MV-4-11 (cell line): ENCODE data around the gene C1orf159.

Experiments used
- DNase-seq: peaks from one replicate; lab custom pipeline; 2025; lab: John Stamatoyannopoulos, UW

Gene C1orf159

DNA sequence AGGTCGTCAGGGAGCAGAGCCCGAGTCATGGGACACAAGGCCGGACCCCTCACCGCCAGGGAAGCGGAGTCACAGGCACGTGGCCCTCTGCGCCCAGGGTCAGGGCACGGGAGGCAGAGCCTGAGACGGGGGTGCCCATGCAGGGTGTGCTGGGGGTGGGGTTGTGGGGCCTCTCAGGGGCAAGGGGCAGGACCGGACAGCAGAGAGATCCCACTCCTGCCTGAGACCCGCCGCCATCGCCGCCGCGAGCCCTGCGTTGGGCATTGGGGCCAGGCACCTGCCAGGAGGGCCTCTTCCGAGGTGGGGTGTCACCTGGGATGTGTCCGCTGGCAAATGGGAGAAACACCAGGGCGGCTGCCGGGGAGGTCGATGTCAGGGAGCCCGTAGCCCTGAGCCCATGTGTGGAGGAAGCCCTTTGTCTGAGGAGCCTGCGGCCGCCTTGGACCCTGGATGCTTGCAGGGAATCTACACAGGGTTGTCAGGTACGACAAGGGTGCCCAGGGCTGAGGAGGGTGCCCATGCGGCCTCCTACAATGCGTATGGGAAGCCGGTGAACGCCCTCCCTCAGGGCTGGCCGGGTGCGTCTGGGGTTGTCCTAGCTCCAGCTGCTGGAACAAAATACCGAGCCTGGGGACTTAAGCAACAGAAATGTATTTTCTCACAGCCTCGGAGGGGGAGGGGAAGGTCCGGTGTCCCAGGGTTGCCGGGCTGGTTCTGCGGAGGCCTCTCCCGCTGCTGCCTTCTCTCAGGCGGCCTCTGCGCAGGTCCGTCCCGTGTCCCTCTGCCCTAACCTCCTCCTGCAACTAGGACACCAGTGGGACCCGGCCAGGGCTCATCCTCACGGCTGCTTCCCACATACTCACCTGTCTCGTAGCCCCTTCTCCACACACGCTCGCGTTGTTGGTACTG is 16.4 kb upstream of the C1orf159 start:
- no peak for DNase-seq

DNA sequence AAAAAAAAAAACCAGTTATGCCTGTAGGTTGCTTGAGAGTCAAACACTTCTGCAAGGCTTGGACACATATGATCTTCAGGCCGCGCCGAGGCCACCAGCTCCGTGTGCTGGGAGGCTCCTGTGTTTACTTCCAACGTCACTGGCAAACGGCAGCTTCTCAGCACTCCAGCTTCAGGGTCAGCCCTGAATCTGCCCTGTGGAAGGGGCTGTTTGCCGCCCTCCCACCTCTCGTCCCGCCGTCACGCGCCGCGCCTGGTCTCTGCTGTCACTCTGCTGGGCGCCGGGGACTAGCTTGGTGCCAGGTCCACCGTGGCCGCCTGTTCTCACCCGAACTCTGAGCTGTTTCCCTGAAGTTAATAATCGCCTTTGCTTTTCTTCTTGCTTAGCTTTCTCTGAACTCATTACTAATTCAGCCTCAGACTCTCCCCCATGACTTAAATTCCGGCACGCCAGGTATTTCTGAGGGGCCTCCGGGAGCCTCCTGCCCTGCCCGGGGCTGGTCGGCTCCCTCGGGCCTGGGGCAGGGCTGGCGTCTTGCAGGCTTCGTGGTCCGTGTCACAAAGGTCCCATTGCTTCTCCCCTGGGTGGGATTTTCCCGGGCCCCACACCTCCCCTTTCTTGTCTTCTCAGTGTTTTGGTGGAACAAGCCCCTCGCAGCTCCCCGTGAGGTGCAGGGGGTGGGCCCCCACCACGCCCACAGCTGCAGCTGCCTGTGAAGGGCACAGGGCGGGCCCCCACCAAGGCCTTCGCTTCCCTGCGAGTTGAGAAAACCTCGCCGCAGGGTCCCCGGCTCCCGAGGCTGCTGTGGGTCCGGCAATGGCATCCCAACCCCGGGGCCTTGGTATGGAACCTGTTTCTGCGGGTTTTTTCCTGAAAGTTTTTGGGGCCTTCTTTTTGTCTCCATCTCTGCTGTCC is 14.6 kb upstream of the C1orf159 start:
- no peak for DNase-seq

DNA sequence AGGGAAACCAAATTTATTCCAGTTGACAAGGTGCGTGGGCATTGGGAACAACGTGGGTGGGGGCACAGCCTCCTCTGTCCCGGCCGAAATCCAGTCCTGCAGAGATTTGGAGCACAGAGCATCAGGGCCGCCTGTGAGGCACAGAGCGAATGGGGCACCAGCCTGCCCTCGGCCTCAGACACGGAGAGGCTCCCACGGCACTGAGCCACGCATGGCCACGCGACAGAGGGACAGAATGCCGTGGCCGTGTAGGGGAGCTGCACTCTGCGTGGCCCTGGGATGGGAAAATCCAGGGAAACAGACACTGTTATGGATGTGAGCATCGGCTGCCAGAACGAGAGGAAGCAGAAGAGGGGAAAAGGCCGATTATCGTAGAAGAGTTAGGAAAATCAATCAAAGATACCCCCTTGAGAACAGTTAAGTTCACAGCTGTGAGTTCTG is 13.5 kb upstream of the C1orf159 start:
- no peak for DNase-seq

DNA sequence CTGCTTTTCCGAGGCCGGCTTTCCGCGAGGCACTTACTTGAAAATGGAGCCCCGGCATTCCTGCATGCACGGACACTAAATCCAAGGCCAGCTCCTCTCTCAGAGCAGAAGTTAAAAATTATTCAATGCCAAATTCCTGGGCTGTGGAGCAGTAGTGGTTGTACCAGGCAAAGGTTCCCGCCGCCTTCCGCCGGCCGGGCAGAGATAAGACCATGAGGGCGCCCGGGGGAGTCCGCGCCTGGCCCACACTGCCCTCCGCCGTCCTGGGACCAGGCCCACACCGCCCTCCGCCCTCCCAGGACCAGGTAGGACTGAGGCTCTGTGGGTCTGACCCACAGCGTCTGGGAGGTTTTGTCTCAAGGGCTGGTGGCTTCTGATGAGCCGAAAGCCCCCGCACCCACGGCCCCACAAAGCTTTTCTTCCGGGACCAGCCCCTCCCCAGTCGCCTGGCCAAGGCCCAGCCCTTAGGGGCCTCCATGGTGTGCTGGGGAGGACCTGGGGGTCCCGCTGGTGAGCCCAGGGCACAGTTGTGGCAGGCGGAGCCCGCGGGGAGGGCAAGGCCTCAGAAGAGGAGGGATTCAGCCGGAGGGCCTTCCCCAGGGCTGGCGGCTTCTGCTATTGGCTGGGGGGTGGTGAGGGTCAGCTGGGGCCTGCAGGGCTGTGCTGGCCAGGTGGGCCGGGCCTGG is 12.7 kb upstream of the C1orf159 start:
- DNase-seq = no peak

DNA sequence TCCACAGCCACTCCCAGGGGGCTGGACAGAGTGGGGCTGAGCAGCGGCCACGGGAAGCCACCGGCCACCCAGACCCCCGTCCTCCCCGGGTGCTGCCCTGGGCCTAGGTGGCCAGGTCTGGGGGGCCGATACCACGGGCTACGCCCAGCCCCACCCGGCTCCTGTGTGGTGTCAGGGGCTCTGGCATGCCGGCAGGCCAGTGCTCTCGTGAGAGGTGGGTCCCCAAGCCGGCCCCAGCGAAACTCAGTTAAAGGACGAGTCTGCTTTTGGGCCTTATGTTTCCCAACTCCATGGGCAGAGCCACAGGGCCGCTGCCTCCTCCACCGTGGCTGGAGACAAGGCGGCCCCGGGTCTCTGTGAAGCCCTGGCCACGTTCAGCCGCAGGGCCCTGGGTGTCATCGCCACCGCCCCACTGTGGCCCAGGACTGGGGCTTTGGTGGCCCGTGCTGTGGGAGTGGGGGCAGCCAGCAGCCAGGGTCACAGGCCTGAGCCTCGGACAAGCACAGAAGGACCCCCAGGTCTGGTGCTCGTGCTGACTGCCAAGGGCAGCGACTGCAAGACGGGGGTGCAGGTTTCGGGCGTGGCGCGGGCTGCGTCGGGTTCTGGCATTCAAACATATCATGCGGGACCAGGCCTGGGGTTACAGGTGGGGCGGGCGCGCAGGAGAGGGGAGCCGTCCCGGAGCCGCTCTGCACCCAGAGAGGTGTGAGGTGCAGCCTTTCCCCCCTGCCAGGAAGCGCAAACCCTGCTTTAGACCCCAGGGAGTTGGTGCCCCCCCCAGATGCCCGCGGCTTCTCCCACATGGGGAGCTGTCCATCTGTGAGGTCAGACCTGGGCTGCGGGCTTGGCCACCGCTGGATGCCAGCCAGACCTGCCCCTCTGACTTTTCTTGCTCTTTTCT is 11.9 kb upstream of the C1orf159 start:
- no peak for DNase-seq

DNA sequence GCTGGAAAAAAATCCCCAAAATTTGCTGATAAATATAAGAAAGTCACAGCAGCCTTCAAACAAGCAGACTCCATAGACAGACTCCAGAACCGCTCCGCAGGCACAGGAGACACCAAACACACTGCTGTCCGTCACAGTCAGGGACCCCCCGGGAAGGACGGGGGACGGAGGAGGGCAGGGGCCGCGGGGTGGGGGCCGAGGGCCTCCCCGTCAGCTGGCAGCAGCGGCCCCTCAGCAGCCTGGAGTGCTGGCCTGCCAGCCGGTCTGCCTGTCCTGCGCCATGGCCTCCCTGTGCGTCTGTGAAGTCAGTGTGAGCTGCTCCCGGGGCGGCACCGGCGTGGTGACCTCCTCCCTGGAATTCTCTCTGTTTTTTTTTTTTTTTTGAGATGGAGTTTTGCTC is 10.1 kb upstream of the C1orf159 start:
- DNase-seq = no peak

DNA sequence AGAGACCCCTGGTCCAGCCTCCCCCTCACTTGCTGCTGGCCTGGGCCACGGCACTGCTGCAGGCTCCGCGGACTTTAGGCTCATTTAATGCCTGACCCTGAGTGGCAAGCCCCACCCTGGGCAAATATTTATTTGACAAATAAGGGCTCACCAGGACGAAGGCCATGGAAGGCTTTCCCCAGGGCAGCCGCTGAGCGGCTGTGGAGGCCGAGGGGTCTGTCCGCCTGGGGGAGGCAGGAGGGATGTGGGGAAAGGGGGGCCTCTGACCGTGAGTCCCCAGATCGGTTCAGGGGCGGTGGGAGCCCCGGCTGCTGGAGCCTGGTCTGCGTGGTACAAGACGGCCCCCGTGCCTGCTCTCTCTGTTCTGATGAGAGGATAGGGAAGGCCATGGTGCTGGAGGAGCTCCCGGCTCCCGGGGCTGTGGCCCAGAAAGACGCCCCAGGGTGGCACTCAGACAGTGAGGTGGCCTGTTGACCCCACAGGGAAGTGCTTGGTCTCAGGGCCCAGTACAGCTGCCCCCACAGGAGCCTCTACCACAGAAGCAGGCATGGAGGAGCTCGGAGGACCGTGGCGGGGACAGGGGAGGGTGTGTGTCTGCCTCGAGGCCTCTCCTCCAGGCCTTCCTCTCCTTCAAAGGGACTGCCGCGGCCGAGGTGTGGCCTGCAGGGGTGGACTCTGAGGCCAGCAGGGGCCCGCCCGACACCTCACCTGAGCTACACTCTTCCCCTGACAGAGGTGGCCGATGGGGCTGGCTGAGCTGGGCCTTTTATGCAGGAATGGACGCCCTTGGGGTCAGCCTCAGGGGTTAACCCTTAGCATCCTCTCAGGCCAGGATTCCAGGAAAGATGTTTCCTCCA is 9.1 kb upstream of the C1orf159 start:
- no peak for DNase-seq

DNA sequence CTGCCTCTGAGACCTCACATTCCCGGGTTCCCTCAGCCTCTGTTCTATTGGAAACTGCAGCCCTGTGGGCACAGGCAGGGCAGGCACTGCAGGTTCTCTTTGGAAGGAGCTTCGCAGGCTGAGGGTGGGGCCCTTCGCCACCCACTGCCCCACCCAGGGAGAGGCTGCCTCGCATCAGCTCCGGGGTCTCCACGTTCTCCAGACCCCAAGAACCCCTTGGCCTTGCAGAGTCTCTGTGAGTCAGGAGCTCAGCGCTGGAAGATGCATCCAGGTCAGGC is 8.6 kb upstream of the C1orf159 start:
- DNase-seq = no peak

DNA sequence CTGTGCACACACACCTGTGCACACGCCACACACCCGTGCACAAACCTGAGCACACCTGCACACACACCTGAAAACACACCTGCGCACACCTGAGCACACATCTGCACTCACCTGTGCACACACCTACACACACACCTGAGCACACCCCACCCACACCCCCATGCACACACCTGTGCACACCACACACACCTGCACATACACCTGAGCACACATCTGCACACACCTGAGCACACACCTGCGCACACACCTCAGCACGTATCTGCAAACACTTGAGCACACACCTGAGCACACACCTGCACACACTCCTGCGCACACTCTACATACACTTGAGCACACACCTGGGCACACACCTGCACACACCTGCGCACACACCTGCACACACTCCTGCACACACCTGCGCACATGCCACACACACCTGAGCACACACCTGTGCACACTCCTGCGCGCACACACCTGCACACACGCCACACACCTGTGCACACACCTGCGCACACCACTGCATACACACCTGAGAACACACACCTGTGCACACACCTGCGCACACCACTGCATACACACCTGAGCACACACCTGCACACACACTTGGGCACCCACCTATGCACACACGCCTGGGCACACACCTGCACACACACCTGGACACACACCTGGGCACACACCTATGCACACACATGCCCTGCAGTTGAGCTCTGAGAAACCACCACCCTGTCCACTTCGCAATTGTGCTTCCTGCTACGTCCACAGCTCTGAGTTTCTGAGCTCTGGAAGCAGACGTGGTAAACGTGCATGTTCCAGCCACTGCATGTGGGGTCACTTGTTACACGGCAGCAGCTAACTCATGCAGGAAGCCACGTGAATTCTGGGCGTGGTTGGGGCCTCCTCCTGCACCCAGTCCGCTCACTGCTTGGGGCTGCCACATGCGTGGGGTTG is 8.0 kb upstream of the C1orf159 start:
- DNase-seq = peak; percentile 43

DNA sequence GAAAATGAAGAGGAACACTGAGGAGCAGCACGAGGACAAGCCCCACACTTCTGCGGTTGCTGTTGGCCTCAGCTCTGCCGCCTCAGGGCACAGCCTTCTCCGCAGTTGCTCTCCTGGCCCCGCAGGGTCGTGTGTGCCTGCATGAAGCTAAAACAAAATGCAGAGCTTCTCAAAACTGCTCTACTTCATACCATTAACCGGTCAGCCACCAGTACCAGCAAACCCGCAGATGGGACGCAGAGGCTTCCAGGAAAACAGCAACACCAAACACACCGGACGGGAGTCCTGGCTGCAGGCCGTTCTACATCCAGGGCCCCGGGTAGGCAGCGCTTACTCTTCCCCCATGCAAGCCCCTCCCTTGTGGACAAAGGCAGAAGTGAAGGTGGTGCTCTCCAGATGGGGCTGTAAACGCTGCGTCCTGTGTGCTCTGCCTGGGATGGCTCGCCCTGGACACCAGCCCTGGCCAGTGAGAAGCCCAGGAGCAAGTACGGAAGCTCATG is 7.1 kb upstream of the C1orf159 start:
- peak; percentile 61 for DNase-seq

DNA sequence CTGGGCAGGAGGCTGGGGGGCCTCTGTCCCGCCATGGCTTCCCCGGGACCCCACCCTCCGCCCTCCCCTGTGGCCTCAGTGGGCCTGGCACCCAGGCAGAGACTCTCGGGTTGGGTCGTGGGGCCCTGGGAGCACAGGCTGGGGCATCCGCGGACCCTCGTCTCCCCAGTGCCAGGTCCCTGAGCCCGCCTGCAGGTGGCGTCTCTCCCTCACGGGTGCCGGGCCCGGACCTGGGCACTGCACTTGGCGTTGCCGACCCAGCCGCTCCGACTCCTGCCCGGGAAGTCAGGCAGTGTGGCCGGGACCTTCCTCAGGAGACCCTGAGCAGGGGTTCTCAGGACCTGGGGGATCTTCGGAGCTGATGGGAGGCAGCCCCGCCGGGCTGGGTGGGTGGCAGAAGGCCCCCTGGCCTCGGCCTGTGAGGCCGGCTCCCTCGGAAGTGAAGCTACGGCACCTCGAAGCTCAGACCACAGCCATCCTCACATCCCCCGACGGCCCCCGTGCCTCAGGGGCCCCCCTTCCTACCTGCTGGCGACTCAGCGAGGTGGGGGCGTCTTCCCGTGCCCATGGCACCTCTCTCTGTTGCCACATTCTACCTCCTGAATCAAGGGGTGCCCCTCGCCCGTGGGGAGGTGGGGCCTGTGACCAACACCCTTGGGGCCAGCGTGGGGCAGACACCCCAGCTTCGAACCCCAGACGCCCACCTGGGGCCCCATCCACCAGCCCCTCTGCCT is 6.4 kb upstream of the C1orf159 start:
- DNase-seq = peak; percentile 45

DNA sequence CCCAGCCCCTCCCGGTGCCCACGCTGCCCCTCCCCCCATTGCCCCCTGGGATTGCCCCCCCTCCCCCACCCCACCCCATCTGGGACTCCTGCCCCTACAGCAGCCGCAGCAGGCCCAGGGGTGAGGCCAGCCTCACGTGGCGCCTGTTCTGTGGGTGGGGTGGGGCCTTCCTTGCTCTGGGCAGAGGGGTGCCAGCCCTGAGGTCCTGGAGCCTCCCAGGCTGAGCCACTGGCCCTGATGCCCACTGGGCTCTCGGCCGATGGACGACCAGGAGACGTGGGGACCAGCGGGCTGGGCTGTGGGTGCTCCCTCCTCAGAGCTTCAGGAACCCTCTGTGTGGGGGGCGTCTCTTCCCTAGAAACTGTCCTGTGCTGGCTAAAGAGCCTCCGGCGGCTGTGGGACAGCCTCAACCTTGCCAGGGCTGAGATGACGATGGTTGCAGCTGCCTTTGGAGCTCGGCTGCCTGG is 5.8 kb upstream of the C1orf159 start:
- no peak for DNase-seq

DNA sequence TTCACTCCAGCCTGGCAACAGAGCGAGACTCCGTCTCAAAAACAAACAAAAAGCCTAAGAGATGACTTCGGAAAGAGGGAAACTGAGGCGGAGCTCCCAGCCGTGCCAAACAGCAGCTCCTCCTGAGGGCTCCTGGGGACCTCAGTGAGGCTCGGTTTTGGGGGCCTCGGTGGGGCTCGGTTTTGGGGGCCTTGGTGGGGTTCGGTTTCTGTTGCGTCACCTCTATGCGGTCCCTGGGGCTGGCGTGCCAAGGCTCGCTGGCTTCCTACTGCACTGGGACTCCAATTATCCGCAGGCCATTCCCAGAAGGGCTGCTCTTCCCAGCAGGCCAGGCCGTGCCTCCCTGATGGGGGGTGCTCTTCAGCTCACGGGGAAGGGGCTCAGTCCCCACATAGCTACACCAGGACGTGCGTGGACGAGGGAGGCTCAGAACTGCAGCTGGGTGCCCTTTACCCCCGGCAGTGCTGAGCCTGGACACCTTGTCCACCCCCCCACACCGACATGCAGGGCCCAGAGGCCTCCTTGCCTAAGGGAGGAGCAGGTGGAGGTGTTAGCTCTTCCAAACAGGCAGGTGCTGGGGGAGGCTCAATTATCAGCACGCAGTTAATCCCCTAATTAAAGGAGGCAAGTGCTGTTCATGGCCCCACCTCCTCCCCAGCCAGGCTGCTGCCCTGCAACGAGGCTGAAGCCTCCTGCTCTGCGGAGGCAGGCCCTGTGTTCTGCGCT is 5.1 kb upstream of the C1orf159 start:
- DNase-seq = no peak

DNA sequence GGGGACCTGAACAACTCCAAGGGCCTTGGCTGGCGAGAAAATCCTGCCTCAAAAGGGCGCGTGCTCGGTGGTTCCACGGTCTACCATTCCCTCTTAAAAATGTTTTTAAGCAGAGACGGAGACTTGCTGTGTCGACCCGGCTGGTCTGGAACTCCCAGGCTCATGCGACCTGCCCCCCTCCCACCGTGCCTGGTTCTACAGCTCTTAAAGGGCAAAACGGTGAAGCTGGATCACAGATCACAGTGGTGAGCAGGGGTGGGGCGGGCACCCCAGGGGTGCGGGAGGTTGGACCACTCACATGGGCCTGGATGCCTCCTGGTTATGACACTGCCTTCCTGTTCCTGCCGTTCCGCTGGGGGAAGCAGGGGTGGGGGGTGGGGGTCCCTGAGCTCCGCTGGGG is 4.2 kb upstream of the C1orf159 start:
- DNase-seq = no peak

DNA sequence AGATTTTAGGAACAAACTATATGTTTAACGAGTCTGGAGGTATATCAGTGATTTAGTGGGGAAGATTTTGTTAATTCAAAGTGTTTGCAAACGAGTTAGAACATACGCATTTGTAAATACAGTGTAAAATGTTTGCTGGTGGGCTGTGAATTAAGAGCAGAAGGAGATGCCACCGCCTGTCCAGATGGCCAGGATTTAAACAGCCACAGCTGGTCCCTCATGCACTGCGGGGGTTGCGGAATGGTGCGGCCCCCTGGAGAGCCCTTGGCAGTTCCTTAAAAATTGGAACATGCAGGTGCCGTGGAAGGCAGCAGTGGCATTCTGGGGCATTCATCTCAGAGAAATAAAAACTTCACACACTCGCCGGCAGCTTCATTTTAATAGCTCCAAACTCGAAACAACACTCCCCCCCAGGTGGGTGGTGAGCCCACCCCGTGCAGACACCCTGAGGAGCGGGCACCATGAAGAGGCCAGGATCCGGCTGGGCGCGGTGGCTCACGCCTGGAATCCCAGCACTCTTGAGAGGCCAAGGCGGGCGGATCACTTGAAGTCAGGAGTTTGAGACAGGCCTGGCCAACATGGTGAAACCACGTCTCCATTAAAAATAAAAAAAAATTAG is 3.5 kb upstream of the C1orf159 start:
- no peak for DNase-seq

DNA sequence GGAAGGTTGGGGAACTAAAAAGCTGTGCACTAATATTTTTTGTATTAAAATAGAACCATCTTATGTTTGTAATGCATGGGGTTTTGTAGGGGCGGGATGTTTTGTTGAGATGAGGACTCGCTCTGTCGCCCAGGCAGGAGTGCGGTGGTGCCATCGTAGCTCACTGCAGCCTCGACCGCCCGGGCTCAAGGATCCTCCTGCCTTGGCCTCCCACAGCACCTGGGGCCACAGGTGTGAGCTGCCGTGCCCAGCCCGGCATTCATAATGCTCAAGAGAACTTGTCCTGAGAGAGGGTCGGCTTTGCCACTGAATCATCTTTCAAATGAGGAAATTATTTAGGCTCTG is 3.0 kb upstream of the C1orf159 start:
- no peak for DNase-seq
